ENCODE results near the gene CLEC4M.
"Not testable (repeated sequence)": the region's sequence is repeated elsewhere in the genome, so short reads cannot be mapped to it uniquely, and the experiment has no call there.

Gene CLEC4M

DNA sequence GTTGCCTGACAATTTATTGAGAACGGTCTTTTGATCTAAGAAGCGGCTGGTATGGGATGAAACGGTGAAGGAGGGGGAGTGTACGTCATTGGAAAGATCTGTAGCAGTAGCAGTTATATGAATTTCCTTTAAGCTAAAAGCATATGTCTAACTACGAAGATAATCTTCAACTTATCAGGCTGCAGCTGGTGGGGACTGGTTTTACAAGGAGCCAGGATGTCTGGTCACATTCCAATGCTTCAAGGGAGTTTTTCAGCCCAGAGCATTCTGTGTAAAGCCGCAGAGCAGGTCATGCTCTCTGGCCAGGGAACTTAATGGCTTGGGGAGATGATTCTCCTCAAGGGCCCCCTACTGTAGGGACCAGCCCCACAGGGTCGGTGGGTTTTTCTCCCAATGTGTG lies 29.2 kb downstream of the CLEC4M start:
- TF ChIP-seq, protein P1, sequence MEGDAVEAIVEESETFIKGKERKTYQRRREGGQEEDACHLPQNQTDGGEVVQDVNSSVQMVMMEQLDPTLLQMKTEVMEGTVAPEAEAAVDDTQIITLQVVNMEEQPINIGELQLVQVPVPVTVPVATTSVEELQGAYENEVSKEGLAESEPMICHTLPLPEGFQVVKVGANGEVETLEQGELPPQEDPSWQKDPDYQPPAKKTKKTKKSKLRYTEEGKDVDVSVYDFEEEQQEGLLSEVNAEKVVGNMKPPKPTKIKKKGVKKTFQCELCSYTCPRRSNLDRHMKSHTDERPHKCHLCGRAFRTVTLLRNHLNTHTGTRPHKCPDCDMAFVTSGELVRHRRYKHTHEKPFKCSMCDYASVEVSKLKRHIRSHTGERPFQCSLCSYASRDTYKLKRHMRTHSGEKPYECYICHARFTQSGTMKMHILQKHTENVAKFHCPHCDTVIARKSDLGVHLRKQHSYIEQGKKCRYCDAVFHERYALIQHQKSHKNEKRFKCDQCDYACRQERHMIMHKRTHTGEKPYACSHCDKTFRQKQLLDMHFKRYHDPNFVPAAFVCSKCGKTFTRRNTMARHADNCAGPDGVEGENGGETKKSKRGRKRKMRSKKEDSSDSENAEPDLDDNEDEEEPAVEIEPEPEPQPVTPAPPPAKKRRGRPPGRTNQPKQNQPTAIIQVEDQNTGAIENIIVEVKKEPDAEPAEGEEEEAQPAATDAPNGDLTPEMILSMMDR (IDR thresholded peaks at IDR 0.05; ENCODE audit: borderline replicate concordance, insufficient read depth, low read depth, low read length), result no peak

DNA sequence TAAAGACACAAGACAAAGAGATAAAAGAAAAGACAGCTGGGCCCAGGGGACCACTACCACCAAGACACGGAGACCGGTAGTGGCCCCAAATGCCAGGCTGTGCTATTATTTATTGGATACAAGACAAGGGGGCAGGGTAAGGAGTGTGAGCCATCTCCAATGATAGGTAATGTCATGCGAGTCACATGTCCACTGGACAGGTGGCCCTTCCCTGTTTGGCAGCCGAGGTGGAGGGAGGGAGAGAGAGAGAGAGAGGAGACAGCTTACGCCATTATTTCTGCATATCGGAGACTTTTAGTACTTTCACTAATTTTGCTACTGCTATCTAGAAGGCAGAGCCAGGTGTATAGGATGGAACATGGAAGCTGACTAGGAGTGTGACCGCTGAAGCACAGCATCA lies 29.7 kb downstream of the CLEC4M start:
- H3K4me3 ChIP-seq (ENCODE audit: low read depth, low read length), result not testable (repeated sequence)

More for the DNA sequence above, 29.2 kb downstream of the CLEC4M start:
- H3K4me3 ChIP-seq (ENCODE audit: low read depth, low read length), result no peak overlapping the region

DNA sequence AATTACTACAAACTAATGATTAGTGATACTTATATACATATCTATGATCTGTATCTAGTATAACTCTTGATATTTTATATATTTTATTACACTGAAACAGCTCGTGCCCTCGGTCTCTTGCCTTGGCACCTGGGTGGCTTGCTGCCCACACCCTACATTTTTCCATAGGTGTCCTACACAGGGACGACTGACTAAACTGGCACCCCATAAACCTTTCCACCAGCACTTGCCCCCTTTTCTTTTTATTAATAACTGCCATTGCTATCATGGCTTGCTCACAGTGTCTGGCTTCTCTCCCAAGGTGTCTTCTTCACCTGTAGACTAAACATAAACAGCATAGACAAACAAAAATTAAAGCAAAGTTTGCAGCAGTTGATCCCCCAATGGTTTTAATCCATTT lies 30.4 kb downstream of the CLEC4M start:
- H3K4me3 ChIP-seq (ENCODE audit: low read depth, low read length), result no peak overlapping the region
- TF ChIP-seq, protein P1 (IDR thresholded peaks at IDR 0.05; ENCODE audit: borderline replicate concordance, insufficient read depth, low read depth, low read length), result no peak

DNA sequence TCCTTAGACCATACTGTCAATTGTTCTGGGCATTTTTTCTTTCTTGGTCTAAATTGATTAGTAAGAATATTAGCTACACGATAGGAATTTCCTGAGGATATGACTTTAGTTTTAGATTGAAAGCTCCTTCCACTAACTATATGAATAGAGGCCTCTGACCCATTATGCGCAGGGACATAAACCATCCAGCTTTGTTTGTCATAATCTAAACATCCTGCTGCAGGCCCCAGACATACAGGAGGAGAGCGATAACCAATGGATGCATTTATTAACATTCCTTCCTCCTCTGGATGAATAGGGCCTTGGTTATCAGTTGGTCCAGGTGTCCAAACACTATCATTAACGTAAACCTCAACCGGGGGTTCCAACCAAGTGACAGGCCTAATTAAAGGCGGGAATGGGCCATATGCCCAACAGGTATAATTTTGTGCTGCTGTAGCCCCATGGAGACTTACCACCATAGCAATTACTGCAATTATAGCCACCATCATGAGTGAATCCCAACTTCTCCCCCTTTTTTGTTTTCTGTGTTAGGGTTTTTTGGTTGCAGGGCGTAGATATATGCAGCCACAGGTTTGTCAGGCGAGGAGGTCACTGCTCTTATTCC lies 32.6 kb downstream of the CLEC4M start:
- no peak overlapping the region for H3K4me3 ChIP-seq (ENCODE audit: low read depth, low read length)
- TF ChIP-seq, protein P1 (IDR thresholded peaks at IDR 0.05; ENCODE audit: borderline replicate concordance, insufficient read depth, low read depth, low read length), result no peak

DNA sequence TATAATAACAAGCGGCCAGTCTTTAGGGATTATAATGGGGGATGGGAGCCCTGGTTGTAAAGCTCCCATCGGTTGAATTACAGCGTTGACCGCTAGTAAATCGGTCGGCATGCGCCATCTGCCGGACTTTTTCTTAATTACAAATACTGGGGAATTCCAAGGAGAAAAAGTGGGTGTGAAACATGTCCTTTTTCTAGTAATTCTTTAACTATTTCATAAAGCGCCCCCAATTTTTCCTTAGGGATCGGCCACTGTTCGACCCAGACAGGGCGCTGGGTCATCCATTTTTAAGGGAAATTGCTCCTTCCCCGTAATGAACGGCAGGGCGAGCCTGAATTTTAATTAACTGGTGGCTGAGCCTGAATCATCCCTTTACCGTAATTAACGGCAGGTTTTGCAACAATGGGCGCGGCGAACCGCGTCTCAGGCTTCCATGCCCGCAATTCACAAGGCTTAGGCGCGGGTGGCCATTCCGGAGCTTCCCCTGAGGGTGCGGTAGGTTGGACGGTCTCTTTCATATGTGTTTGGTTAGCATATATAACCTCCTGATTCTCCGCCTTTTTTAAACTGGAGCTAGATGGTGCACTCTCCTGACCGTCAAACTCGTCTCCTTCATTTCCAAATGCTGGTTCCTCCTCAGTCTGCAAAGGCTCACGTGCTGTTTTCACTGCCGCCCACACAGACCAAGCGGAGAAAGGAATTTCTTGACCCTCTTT lies 36.8 kb downstream of the CLEC4M start:
- TF ChIP-seq, protein P1 (IDR thresholded peaks at IDR 0.05; ENCODE audit: borderline replicate concordance, insufficient read depth, low read depth, low read length), result no peak
- H3K4me3 ChIP-seq (ENCODE audit: low read depth, low read length), result peak overlapping the region; percentile 36

DNA sequence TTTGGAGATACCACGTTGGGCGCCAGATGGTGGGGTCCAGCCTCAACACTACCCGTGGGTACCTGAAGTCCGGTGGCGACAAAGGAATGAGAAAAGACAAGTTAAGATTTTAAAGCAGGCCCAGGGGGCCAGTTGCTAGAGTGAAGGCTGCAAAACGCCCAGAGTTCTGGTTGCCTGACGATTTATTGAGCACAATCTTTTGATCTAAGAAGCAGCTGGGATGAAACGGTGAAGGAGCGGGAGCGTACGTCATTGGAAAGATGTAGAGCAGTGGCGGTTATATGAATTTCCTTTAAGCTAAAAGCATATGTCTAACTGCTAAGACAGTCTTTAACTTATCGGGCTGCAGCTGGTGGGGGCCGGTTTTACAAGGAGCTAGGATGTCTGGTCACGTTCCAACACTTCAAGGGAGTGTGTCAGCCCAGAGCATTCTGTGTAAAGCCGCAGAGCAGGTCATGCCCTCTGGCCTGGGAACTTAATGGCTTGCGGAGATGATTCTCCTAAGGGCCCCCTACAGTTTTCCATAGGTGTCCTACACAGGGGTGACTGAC lies 38.1 kb downstream of the CLEC4M start:
- TF ChIP-seq, protein P1 (IDR thresholded peaks at IDR 0.05; ENCODE audit: borderline replicate concordance, insufficient read depth, low read depth, low read length), result no peak
- no peak overlapping the region for H3K4me3 ChIP-seq (ENCODE audit: low read depth, low read length)

DNA sequence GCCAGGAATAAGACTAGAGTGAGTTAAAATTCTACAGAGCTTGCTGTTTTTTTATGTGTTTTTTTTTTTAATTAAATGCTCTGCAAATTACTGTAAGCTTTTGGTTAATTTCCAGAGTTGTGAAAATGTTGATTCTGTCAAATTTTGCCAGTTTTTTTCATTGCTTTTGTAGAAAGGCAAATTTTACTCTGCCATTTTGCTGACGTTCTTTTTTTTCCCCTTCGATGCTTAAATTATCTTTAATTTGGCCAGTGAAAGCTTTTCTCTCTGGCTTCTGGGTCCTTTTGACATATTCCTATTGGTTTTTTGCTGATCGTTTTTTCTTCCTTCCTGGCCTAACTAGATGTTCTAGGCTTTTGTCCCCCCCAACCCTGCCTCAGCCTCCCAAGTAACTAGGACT lies 43.2 kb downstream of the CLEC4M start:
- TF ChIP-seq, protein P1 (IDR thresholded peaks at IDR 0.05; ENCODE audit: borderline replicate concordance, insufficient read depth, low read depth, low read length), result no peak

More for the DNA sequence above, 43.2 kb downstream of the CLEC4M start:
- H3K4me3 ChIP-seq (ENCODE audit: low read depth, low read length), result no peak overlapping the region

Data from GM12875 (cell line).